ENCODE results near the gene ZRANB1. TPM values are rescaled to one million over a fixed set of nuclear protein-coding genes. Genes with fewer than 3 reads are reported as not detected.

Gene ZRANB1
- total RNA-seq, 4 donors from 2014 or later: 51.2 to 91.1 (median 74.6) TPM

- Histone ChIP-seq H3K4me1 (peaks cover 91 to 95% of the 10 kb centered on the region in 2 donors), H3K27ac (peak overlapping the region; percentile 90 to 93 (median 91)), H3K4me3 (no peak overlapping the region), H3K27me3 (no peaks in the 10 kb centered on the region), H3K36me3 (no peaks in the 10 kb centered on the region), H3K9me3 (no peaks in the 10 kb centered on the region)
- intact Hi-C loops (cut with DNase I; ENCODE audit: low total_unique reads): loop anchor here (5.0 kb wide), 2 partner anchors 52 to 313 kb away; no protein-coding TSS in a partner anchor
- TF ChIP-seq, protein P1, sequence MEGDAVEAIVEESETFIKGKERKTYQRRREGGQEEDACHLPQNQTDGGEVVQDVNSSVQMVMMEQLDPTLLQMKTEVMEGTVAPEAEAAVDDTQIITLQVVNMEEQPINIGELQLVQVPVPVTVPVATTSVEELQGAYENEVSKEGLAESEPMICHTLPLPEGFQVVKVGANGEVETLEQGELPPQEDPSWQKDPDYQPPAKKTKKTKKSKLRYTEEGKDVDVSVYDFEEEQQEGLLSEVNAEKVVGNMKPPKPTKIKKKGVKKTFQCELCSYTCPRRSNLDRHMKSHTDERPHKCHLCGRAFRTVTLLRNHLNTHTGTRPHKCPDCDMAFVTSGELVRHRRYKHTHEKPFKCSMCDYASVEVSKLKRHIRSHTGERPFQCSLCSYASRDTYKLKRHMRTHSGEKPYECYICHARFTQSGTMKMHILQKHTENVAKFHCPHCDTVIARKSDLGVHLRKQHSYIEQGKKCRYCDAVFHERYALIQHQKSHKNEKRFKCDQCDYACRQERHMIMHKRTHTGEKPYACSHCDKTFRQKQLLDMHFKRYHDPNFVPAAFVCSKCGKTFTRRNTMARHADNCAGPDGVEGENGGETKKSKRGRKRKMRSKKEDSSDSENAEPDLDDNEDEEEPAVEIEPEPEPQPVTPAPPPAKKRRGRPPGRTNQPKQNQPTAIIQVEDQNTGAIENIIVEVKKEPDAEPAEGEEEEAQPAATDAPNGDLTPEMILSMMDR (IDR thresholded peaks at IDR 0.05 in 4 of 5, conservative IDR thresholded peaks at IDR 0.05 in 1 of 5): no peak
- no peak for TF ChIP-seq POLR2A (IDR thresholded peaks at IDR 0.05)
- no peak for ATAC-seq
- in situ Hi-C loops (cut with MboI; ENCODE audit: low sequenced_read_pairs in 4 of 4): no loop called here
- DNase-seq: peak in 1 of 2 donors; percentile 17
Observed at GRCh38 chr10:125010362-125010761, 68.4 kb downstream of the ZRANB1 start.

DNA sequence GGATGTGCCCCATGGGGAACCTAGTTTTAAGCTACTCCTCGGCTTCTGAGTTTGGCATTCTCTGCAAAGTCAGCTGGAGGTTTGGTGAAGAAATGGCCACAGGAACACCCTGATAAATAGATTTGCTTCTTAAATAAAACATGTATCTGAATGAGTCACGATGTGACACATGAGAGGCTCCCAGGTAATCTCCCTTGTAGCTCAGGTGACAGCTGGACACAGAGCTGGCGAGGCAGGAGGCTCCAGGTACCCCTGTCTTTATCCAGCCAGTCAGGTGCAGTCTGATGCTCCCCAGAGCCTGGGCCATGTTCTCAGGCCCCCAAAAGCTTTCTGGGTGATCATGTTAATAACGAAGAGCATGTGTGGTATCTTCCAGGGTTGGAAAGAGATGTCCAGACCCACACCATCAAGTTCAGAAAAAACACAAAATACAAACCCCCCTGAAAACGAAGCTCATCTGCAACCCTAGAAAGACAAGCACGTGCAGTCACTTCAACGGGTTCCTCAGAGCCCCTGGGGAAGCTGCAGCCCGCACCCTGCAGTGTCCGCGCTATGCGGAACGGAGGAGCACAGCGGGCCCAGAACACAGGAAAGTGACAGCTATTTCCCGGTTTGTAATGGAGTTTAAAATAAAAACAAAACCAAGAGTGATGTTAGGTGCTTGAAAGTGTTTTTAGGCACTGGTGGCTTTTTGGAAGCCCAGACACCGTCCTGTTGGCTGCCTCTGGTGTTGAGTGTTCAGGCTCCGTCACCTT, 69.4 kb downstream of the ZRANB1 start:
- Histone ChIP-seq H3K36me3 (no peaks in the 10 kb centered on the region), H3K4me3 (peak overlapping the region in 1 of 4 donors; percentile 5), H3K27ac (peak overlapping the region; percentile 90 to 93 (median 91)), H3K27me3 (no peaks in the 10 kb centered on the region), H3K9me3 (no peaks in the 10 kb centered on the region), H3K4me1 (peaks cover 100% of the 10 kb centered on the region in 2 donors)
- in situ Hi-C loops (cut with MboI; ENCODE audit: low sequenced_read_pairs in 4 of 4): no loop called here
- DNase-seq: peak in 1 of 2 donors; percentile 45
- intact Hi-C loops (cut with DNase I; ENCODE audit: low total_unique reads): loop anchor here (5.0 kb wide), 2 partner anchors 51 to 314 kb away; no protein-coding TSS in a partner anchor
- no peak for TF ChIP-seq POLR2A (IDR thresholded peaks at IDR 0.05)
- TF ChIP-seq, protein P1 (IDR thresholded peaks at IDR 0.05 in 4 of 5, conservative IDR thresholded peaks at IDR 0.05 in 1 of 5): no peak
- peak in 1 of 2 donors; percentile 13 for ATAC-seq

- DNase-seq (peak; percentile 77 to 89), ATAC-seq (peak; percentile 48 to 60)
- Histone ChIP-seq H3K4me1 (peaks cover 100% of the 10 kb centered on the region in 2 donors), H3K4me3 (peak overlapping the region in 2 of 4 donors; percentile 5 to 10), H3K27me3 (no peaks in the 10 kb centered on the region), H3K27ac (peak overlapping the region; percentile 90 to 93 (median 91)), H3K9me3 (no peaks in the 10 kb centered on the region), H3K36me3 (no peaks in the 10 kb centered on the region)
- in situ Hi-C loops (cut with MboI; ENCODE audit: low sequenced_read_pairs in 4 of 4) (no loop called here), intact Hi-C loops (cut with DNase I; ENCODE audit: low total_unique reads) (loop anchor here (5.0 kb wide), 2 partner anchors 50 to 315 kb away; no protein-coding TSS in a partner anchor)
- TF ChIP-seq, protein P1 (IDR thresholded peaks at IDR 0.05 in 4 of 5, conservative IDR thresholded peaks at IDR 0.05 in 1 of 5): no peak
- peak in 1 of 2 donors; percentile 28 for TF ChIP-seq POLR2A (IDR thresholded peaks at IDR 0.05)
Observed at GRCh38 chr10:125011926-125012705, 70.2 kb downstream of the ZRANB1 start.

- TF ChIP-seq POLR2A (IDR thresholded peaks at IDR 0.05): no peak
- TF ChIP-seq, protein P1 (IDR thresholded peaks at IDR 0.05 in 4 of 5, conservative IDR thresholded peaks at IDR 0.05 in 1 of 5): no peak
- H3K36me3 ChIP-seq: no peaks in the 10 kb centered on the region
- peak in 1 of 2 donors; percentile 25 for DNase-seq
- H3K27ac ChIP-seq: peak overlapping the region; percentile 90 to 93 (median 91)
- no peak for ATAC-seq
- no peaks in the 10 kb centered on the region for H3K27me3 ChIP-seq
- H3K4me1 ChIP-seq: peaks cover 100% of the 10 kb centered on the region in 2 donors
- H3K4me3 ChIP-seq: no peak overlapping the region
- intact Hi-C loops (cut with DNase I; ENCODE audit: low total_unique reads): loop anchor here (5.0 kb wide), 2 partner anchors 49 to 316 kb away; no protein-coding TSS in a partner anchor
- in situ Hi-C loops (cut with MboI; ENCODE audit: low sequenced_read_pairs in 4 of 4): no loop called here
- H3K9me3 ChIP-seq: no peaks in the 10 kb centered on the region
Observed at GRCh38 chr10:125012851-125013528, 71.1 kb downstream of the ZRANB1 start.
